Stimulated activated CD8-positive, alpha-beta memory T cell treated with anti-CD3 and anti-CD28 coated beads, Interleukin-4, amount 100 ng/mL, for 1 hour (primary cell): ENCODE results near the gene PGA3.
"Not testable (repeated sequence)": the region's sequence is repeated elsewhere in the genome, so short reads cannot be mapped to it uniquely, and the experiment has no call there.

Experiments
- DNase-seq, 2 donors: peaks; one replicate each; pipeline ENCODE4 v3.0.0-alpha.2; 2020; ENCODE audit warnings: low read depth in 2 of 2, low spot score in 1 of 2

The PGA3 gene

DNA sequence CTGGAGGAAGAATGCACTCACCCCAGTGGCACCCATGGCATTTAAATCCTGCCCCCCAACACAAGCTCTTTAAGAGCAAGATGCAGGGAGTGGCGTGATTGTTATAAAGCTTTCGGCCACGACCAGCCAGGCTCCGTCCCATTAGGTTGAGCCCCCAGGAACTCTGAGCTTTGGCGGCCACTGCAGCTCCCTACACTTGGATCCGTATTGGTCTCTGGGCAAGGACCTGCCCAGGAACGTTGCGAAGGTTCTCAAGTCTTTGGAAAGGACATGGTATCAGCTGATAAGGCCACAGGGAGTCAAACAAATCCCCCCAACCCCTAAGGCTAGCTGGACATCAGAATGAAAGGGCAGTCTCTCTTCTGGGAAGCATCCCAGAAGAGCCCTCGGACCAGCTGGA lies 32.7 kb upstream of the PGA3 start:
- no peak for DNase-seq

GRCh38 chr11:61171907-61172306 lies 31.4 kb upstream of the PGA3 start:
- no peak for DNase-seq

- DNase-seq, result no peak
These were observed 31.0 kb upstream of the PGA3 start for GRCh38 chr11:61172356-61172755.

DNA sequence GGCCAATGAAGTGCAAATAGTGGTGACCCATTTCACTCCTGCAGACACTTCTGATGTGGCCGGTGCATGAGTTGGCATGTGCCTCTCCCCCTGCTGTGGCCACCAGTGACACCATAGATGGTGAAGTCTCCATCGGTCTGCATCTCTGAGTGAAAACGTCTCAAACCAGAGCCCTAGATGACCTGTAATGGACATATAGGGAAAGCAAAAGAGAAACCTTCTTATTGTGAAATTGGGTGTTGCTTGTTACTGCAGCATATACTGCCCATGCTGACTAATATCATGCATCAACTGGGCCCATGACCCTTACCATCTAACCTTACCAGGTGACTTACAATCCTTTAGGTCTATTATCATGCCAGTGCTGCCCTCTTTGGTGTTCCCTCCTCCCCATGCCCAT lies 30.4 kb upstream of the PGA3 start:
- DNase-seq, result no peak

DNA sequence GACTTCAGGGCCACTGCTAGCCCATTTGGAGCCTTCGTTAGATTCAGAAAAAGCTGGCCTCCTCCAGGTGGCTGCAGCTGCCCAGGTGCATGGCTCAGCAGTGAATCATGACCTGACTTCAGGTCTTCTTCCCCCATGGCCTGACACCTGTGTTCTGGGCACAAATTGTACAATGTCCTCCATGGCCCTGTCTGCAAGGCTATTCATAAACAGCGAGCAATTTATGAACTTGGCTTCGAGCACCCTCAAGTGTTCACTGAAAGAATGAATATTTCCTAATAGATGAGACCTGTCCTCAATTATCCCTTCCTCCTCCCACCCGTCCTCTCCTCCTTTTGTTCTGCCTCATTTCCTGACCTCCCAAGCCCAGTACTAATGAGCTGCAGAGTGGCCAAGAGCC lies 29.9 kb upstream of the PGA3 start:
- DNase-seq, result no peak

DNA sequence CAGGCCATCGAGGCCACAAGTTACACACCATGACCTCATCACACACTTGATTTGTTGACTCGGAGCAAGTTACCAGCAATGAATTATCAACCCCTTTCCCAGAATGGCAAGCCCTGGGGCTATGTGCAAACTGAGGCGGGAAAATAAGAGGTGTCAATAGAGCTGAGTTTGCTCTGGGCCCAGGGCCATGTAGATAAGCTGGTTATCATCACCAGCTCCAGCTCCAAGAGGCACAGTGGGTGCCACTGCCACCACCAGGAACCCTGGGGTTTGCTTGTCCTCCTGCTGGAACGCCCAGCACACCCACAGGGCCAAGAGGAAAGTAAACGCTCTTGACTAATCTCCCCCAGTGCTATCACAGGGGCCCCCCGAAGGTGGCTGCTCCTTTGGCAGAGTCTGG lies 29.0 kb upstream of the PGA3 start:
- no peak for DNase-seq

GRCh38 chr11:61174949-61175348 lies 28.4 kb upstream of the PGA3 start:
- DNase-seq, result no peak

GRCh38 chr11:61176446-61176845 lies 26.9 kb upstream of the PGA3 start:
- no peak for DNase-seq

DNA sequence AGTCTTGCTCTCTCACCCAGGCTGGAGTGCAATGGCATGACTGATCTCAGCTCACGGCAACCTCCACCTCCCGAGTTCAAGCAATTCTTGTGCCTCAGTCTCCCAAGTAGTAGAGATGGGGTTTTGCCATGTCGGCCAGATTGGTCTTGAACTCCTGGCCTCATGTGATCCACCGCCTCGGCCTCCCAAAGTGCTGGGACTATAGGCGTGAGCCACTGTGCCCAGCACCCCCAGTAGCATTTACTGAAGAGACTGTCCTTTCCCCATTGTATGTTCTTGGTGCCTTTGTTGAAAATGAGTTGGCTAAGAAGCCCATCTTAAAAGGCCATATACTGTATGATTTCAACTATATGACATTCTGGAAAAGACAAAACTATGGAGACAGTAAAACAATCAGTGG lies 23.1 kb upstream of the PGA3 start:
- not testable (repeated sequence) for DNase-seq

DNA sequence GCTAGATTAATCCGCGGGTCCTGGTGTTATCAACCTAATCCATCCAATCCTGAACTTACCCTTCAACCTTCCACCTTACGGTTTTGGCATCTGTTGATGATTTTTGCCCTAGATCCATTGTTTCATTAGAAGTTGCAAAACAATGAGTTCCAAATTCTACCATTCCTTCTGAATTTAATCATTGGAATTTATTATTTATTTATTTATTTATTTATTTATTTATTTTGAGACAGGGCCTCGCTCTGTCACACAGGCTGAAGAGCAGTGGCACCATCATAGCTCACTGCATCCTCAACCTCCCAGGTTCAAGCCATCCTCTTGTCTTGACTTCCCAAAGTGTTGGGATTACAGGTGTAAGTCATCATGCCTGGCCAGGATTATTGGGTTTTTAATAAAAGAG lies 21.8 kb upstream of the PGA3 start:
- DNase-seq, result no peak

DNA sequence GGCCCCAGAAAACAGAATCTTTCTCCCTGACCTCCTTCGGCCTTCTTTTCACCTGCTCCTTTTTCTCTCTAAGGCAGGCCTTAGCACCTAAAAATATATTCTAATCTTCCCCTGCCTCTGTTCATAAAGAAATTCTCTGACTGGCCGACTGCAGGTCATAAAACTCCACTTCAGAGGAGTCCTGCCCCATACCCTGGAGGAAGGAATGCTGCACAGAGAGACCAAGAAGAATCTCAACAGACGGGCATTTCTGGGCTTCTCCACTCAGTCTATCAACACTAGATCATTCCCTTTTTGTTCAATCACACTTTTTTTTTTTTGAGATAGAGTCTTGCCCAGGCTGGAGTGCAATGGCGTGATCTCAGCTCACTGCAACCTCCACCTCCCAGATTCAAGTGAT lies 19.7 kb upstream of the PGA3 start:
- no peak for DNase-seq

DNA sequence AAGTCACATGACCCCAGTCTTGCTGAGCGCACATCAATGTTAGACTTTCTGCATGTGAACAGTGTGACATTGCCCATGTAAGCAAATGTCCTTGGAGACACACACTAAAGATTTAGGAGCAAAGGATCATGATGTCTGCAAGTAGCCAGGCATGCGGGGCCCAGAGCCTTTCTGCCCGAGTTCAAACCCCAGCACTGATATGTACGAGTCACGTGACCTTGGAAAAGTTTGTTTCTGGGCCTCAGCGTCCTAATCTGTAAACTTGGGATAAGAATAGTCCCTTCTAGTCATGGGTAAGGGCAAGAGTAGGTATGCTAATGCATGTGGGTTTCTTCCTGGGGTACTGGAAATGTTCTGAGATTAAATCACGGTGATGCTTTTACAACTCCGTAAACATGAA lies 16.8 kb upstream of the PGA3 start:
- DNase-seq, result no peak

DNA sequence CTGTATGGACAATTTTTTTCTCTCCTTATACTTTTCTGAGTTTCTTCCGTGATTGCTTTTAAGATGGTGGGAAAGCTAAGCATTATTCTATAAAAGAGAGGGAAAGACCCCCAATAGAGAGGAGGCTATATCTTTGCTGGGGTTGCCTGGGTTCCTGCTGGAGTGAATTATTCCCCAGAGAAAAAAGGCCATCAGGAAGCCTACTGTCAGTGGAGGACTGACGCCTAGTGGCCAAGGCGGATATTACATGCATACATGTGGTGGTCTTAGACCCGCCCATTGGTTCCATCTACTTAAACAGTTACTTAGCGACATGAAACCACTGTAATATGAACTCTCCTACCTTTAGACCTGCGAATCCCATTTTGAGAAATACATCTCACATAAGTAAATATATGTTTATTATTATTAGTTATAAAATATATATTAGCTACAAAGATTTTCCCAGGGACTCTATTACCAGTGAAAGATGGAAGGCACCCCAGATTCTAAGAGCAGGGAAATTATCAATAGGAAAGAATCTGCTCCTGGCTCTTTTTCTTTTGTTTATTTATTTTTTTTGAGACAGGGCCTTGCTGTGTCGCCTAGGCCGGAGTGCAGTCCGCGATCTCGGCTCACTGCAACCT lies 15.7 kb upstream of the PGA3 start:
- DNase-seq, result peak; percentile 64 to 66

GRCh38 chr11:61189933-61190332 lies 13.4 kb upstream of the PGA3 start:
- DNase-seq, result no peak

DNA sequence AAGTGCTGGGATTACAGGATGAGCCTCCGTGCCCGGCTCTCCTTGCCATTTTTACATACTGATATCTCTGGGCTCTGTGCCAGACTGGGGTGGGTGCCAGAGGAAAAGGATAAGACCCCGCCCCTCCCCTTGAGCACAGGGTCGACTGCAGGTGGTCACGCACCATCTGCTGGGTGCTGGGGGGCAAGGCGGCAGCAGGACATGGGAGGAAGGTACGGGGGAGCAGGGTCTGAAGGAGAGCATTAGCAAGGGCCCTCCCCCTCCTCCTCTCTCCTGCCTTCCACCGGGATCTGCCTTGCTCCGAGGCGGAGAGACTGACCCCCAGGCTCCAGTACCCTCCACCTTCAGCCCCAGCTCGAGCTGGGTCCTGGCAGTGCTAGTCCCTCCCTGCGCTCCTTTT lies 9.7 kb upstream of the PGA3 start:
- DNase-seq, result no peak

DNA sequence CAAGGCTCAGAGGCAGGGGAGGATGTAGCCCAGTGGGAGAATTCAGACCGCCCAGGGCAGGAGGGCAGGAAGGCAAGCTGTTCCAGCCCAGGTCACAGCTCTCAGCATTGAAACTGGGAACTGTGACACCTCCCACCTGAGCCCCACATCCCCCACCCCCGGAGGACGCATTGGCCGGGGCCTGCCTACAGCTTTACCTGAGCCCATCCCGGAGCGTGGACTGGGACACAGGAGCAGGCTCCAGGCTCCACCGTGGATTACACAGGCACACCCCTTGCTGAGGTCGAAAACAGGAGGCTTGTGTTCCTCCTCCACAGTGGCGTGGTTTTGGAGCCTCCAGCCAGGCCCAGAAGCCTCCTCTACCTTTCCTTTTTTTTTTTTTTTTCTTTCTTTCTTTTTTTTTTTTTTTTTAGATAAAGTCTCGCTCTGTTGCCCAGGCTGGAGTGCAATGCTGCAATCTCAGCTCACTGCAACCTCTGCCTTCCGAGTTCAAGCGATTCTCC lies 9.1 kb upstream of the PGA3 start:
- DNase-seq, result no peak

GRCh38 chr11:61194981-61195695 lies 8.2 kb upstream of the PGA3 start:
- DNase-seq, result no peak

DNA sequence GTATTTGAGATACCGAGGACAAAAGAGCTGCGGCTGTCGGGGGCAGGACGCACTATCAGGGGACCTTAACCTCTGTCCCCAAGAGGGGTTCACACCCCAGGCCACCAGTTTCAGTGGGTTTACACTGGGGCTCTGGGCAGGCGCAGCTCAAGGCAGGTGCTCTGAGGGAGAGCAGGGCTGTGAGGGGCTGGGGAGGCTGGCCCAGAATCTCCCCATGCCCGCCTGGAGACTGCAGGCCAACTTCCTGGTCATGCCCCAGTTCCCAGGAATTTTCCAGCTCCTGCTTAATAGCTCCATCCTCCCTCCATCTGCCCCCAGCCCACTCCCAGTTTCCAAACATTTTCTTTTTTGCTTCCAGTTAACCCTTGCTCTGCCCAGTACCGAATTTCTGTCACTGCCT lies 7.6 kb upstream of the PGA3 start:
- DNase-seq, result no peak

- DNase-seq, result no peak
These were observed 5.0 kb upstream of the PGA3 start for GRCh38 chr11:61198361-61198760.

DNA sequence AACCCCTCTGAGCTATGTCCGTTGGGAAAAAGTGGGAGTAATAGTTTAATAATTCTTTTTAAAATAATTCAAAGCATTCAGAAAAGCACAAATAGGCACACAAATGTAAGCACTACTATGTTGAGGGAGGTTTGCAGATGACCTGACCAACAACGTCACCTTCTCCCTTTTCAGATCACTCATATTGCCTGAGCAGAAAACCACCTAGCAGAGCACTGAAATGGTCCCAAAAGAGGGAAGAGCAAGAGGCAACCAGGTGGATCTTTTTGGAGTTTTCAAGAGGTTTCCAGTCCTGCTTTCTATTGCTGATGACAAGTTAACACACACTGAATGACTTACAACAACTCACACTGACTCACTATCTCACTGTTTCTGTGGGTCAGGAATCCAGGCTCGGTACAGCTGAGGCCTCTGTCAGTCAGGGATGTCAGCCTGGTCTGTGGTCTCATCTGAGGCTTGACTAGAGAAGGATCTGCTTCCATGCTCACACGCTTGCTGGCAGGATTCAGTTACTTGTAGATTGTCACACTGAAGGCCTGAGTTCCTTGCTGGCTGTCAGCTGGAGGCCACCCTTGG lies 4.3 kb upstream of the PGA3 start:
- no peak for DNase-seq

- DNase-seq, result no peak
These were observed 1.8 kb upstream of the PGA3 start for GRCh38 chr11:61201476-61201875.

GRCh38 chr11:61203873-61204272 lies 558 bp downstream of the PGA3 start:
- DNase-seq, result not testable (repeated sequence)
